ENCODE results near the gene GNAT2. TPM values are rescaled to one million over a fixed set of nuclear protein-coding genes. Genes with fewer than 3 reads are reported as not detected.
A peak's percentile ranks its signal among the peaks of the same experiment; 100 is the strongest.

Gene GNAT2
- total RNA-seq, 1 donor from 2014 or later: 0.57 TPM

DNA sequence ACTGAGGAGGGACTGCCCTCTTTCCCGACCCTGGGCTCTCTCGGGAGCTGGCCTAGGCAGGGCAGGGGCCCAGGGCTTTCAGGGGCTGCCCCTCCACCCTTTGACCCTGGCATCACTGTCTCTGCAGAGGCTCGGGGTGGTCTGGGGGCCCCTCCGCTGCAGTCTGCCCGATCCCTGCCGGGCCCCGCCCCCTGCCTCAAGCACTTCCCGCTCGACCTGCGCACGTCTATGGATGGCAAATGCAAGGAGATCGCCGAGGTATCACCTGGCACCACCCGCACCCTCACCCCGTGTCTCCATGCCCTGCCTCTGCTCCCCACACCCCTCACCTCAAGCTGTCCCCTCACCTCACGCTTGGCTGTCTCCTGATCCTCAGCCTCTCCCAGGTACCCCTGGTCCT is 5.8 kb upstream of the GNAT2 start:
- Mint-ChIP-seq H3K27me3 (no peaks in the 10 kb centered on the region), H3K4me3 (ENCODE audit: low read depth) (no peak overlapping the region), H3K9me3 (ENCODE audit: low read depth) (no peaks in the 10 kb centered on the region), H3K36me3 (ENCODE audit: insufficient read depth) (peaks cover 4% of the 10 kb centered on the region), H3K27ac (no peak overlapping the region), H3K4me1 (ENCODE audit: low read depth) (peaks cover 10% of the 10 kb centered on the region)
- TF ChIP-seq, protein P1, sequence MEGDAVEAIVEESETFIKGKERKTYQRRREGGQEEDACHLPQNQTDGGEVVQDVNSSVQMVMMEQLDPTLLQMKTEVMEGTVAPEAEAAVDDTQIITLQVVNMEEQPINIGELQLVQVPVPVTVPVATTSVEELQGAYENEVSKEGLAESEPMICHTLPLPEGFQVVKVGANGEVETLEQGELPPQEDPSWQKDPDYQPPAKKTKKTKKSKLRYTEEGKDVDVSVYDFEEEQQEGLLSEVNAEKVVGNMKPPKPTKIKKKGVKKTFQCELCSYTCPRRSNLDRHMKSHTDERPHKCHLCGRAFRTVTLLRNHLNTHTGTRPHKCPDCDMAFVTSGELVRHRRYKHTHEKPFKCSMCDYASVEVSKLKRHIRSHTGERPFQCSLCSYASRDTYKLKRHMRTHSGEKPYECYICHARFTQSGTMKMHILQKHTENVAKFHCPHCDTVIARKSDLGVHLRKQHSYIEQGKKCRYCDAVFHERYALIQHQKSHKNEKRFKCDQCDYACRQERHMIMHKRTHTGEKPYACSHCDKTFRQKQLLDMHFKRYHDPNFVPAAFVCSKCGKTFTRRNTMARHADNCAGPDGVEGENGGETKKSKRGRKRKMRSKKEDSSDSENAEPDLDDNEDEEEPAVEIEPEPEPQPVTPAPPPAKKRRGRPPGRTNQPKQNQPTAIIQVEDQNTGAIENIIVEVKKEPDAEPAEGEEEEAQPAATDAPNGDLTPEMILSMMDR (IDR thresholded peaks at IDR 0.05; ENCODE audit: unreplicated experiment): no peak
- no peak for DNase-seq (ENCODE audit: low spot score, unreplicated experiment)

DNA sequence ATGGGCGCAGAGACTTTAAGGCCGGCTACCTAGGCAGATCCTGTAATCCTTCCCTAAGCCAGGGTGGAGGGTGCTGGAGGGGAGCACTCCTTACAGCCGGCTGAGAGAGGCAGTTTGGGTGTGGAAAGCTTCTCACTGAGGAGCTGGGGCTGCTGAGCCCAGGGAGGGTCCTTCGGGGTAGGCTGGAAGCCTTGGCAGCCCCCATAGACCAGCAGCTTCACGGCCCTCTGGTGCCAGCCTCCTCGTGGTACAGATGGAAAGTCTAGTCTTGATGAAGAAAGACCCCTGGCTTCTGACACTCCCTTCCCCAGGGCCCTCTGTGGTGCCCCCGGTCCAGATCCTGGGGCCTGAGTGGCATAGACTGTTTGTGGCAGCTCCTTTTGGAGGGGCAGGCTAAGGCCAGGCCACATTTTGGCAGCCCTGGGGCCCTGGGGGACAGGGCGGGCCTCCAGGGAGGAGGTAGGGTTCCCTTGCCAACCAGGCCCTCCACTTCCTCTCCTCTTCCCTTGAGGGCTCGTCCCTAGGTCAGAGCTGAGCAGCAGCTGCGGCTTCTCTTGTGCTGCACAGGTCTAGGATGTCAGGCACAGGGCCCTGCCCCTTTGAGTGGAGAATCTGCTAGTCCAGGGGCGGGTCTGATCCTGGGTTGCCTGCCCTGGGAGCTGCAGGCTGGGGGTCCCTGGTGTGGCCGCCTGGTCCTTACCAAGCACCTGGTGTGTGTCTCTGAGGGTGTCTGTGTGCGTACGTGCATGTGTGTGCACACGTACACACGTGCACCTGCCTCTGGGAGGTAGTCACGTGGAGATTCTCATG is 5.0 kb upstream of the GNAT2 start:
- Mint-ChIP-seq H3K36me3 (ENCODE audit: insufficient read depth) (peaks cover 4% of the 10 kb centered on the region), H3K27me3 (no peaks in the 10 kb centered on the region), H3K9me3 (ENCODE audit: low read depth) (no peaks in the 10 kb centered on the region), H3K4me1 (ENCODE audit: low read depth) (peaks cover 15% of the 10 kb centered on the region), H3K27ac (no peak overlapping the region), H3K4me3 (ENCODE audit: low read depth) (no peak overlapping the region)
- no peak for DNase-seq (ENCODE audit: low spot score, unreplicated experiment)
- TF ChIP-seq, protein P1 (IDR thresholded peaks at IDR 0.05; ENCODE audit: unreplicated experiment): no peak

DNA sequence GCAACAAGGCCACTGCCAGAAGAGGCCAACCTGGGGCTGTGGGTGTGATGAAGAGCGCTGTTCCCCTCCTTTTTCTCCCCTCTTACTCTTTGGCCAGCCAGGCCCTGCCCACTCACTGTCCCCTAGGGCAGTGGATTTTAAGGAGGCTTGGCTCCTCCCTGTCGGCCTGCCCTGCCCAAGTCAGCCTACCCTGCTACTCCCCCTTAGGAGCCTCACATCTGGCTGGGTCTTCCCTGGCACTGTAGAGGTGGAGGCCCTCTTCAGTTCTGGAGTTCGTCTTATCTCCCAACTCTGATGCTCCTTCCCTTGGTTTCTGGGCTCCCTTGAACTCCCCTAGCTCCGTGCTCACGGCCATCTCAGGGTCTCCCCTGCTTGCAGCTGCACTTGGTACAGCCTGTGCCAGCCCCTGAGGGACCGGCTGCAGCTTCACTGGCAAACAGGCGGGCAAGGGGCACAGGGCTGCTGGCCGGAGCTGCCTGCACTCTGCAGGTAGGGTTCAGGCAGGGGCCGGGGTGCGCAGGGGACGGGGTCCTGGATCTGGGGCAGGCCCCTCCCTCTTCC is 4.3 kb upstream of the GNAT2 start:
- TF ChIP-seq, protein P1 (IDR thresholded peaks at IDR 0.05; ENCODE audit: unreplicated experiment): no peak
- peaks cover 3% of the 10 kb centered on the region for H3K36me3 Mint-ChIP-seq (ENCODE audit: insufficient read depth)
- peaks cover 21% of the 10 kb centered on the region for H3K4me1 Mint-ChIP-seq (ENCODE audit: low read depth)
- H3K27ac Mint-ChIP-seq: no peak overlapping the region
- H3K9me3 Mint-ChIP-seq (ENCODE audit: low read depth): no peaks in the 10 kb centered on the region
- H3K4me3 Mint-ChIP-seq (ENCODE audit: low read depth): no peak overlapping the region
- no peak for DNase-seq (ENCODE audit: low spot score, unreplicated experiment)
- H3K27me3 Mint-ChIP-seq: no peaks in the 10 kb centered on the region

DNA sequence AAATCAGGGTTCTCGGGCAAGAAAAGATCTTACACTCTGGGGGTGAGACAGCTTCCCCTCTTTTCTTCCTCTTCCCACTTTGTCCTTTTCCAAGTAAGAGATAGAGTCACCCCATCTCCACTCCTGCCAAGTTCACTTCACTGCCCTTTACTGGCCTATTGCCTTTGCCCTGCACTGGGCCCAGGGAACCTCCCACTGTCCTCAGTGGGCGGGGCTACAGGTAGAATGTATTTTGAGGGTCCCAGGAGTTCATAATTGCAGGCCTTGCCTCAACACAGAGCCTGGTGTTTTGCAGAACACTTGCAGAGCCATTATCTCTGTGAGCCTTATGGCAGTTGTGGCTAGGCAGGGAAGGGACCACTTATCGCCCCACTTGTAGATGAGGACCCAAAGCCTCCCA is 3.5 kb upstream of the GNAT2 start:
- Mint-ChIP-seq H3K27ac (no peak overlapping the region), H3K36me3 (ENCODE audit: insufficient read depth) (peaks cover 2% of the 10 kb centered on the region), H3K4me1 (ENCODE audit: low read depth) (peaks cover 26% of the 10 kb centered on the region), H3K9me3 (ENCODE audit: low read depth) (no peaks in the 10 kb centered on the region), H3K27me3 (no peaks in the 10 kb centered on the region), H3K4me3 (ENCODE audit: low read depth) (no peak overlapping the region)
- TF ChIP-seq, protein P1 (IDR thresholded peaks at IDR 0.05; ENCODE audit: unreplicated experiment): no peak
- DNase-seq (ENCODE audit: low spot score, unreplicated experiment): no peak

DNA sequence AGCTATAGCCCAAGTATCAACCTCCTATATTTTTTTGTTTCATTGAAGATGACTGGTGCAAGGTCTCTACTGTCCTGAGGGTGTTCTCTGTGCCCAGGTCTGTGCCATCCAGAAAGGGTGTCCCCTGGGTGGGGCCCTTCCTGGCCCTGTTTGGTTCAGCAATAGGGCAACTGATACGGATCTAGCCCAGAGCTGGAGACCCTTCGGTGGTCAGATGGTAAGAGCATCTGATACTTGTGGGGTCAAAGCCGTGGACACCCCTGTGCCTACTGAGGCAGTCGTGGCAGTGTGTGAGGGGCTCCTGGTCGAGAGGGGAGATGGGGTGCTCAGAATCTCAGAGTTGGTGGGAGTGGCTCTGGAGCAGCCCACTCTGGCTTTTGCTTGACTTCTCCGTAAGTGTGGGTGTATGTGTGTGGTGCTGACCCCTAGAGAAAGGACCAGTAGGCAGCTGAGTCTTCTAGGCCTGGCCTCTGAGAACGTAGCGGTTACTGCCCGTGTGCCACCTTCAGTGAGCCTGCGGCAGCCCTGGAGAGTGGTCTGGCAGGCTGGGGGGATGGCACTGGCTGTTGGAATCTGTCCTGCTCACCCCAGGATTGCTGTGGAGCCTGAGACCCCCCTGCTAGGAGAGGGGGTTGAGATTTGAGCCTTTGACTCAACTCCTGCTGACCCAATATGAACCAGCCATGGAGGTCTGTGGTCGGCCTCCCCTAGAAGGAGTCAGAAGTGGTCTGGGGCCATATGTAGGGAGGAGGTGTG is 2.9 kb upstream of the GNAT2 start:
- H3K4me3 Mint-ChIP-seq (ENCODE audit: low read depth): peak overlapping the region; percentile 95
- H3K36me3 Mint-ChIP-seq (ENCODE audit: insufficient read depth): no peaks in the 10 kb centered on the region
- H3K27ac Mint-ChIP-seq: no peak overlapping the region
- no peaks in the 10 kb centered on the region for H3K27me3 Mint-ChIP-seq
- no peak for DNase-seq (ENCODE audit: low spot score, unreplicated experiment)
- no peaks in the 10 kb centered on the region for H3K9me3 Mint-ChIP-seq (ENCODE audit: low read depth)
- peaks cover 28% of the 10 kb centered on the region for H3K4me1 Mint-ChIP-seq (ENCODE audit: low read depth)
- TF ChIP-seq, protein P1 (IDR thresholded peaks at IDR 0.05; ENCODE audit: unreplicated experiment): no peak
